Loucy (cell line): ENCODE measurements around the gene TEX54.

Experiments used
- EZH2phosphoT487 ChIP-seq: fragments of 200-600 bp; IDR thresholded peaks from 2 replicates; pipeline ENCODE4 v1.6.1; 2018; ENCODE audit warnings: antibody characterized with exemption, mild to moderate bottlenecking, moderate library complexity, borderline replicate concordance
- TF ChIP-seq, protein P1 (sequence below): fragments of 200-600 bp; sonication (generic); conservative IDR thresholded peaks from 2 replicates; pipeline ENCODE4 v1.5.1; 2014; ENCODE audit warnings: mild to moderate bottlenecking, antibody characterized with exemption, low read length

DNA sequence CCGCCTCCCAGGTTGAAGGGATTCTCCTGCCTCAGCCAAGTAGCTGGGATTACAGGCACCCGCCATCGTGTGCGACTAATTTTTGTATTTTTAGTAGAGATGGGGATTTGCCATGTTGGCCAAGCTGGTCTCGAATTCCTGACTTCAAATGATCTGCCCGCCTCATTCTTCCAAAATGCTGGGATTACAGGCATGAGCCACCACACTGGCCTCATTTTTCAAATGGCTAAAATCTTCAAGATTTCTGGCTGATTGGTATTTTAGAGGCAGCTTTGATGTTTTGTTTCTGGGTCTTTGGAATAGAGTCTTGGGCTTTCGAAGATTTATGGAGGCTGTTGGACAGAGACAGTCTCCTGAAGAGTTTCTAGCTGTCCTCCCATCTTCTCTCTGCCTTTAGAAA, 42.2 kb upstream of the TEX54 start:
- TF ChIP-seq, protein P1, sequence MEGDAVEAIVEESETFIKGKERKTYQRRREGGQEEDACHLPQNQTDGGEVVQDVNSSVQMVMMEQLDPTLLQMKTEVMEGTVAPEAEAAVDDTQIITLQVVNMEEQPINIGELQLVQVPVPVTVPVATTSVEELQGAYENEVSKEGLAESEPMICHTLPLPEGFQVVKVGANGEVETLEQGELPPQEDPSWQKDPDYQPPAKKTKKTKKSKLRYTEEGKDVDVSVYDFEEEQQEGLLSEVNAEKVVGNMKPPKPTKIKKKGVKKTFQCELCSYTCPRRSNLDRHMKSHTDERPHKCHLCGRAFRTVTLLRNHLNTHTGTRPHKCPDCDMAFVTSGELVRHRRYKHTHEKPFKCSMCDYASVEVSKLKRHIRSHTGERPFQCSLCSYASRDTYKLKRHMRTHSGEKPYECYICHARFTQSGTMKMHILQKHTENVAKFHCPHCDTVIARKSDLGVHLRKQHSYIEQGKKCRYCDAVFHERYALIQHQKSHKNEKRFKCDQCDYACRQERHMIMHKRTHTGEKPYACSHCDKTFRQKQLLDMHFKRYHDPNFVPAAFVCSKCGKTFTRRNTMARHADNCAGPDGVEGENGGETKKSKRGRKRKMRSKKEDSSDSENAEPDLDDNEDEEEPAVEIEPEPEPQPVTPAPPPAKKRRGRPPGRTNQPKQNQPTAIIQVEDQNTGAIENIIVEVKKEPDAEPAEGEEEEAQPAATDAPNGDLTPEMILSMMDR = no peak
- no peak for TF ChIP-seq EZH2phosphoT487
